ENCODE measurements around the gene ACAP2.

The ACAP2 gene

GRCh38 chr3:195394700-195395099 lies 48.1 kb downstream of the ACAP2 start:
- Histone ChIP-seq H3K27me3 (ENCODE audit: insufficient read depth, poor library complexity, severe bottlenecking) (no peaks in the 10 kb centered on the region), H3K4me3 (replicated peaks; ENCODE audit: insufficient read depth, low read length) (no peak overlapping the region), H3K27ac (replicated peaks) (no peak overlapping the region)
- no peak for TF ChIP-seq POLR2AphosphoS5 (IDR thresholded peaks at IDR 0.05; ENCODE audit: low read depth)
- no peak for TF ChIP-seq SPI1 (IDR thresholded peaks at IDR 0.05; ENCODE audit: borderline replicate concordance, low read depth)
- TF ChIP-seq GABPA (IDR thresholded peaks at IDR 0.05; ENCODE audit: low read depth), result no peak
- no peak for TF ChIP-seq REST (IDR thresholded peaks at IDR 0.05; ENCODE audit: insufficient replicate concordance, low read depth)
- TF ChIP-seq CTCF (IDR thresholded peaks at IDR 0.05; ENCODE audit: insufficient read depth, low read length), result no peak
- DNase-seq (ENCODE audit: low read depth in 1 of 2, low spot score in 1 of 2), result no peak

- no peak overlapping the region for H3K4me3 ChIP-seq (replicated peaks; ENCODE audit: insufficient read depth, low read length)
- TF ChIP-seq SPI1 (IDR thresholded peaks at IDR 0.05; ENCODE audit: borderline replicate concordance, low read depth) (no peak), GABPA (IDR thresholded peaks at IDR 0.05; ENCODE audit: low read depth) (no peak), CTCF (IDR thresholded peaks at IDR 0.05; ENCODE audit: insufficient read depth, low read length) (no peak), REST (IDR thresholded peaks at IDR 0.05; ENCODE audit: insufficient replicate concordance, low read depth) (no peak), POLR2AphosphoS5 (IDR thresholded peaks at IDR 0.05; ENCODE audit: low read depth) (no peak)
- no peak for DNase-seq (ENCODE audit: low read depth in 1 of 2, low spot score in 1 of 2)
- H3K27ac ChIP-seq (replicated peaks), result no peak overlapping the region
- no peaks in the 10 kb centered on the region for H3K27me3 ChIP-seq (ENCODE audit: insufficient read depth, poor library complexity, severe bottlenecking)
Observed at GRCh38 chr3:195394024-195394423, 48.8 kb downstream of the ACAP2 start.

- Histone ChIP-seq H3K27me3 (ENCODE audit: insufficient read depth, poor library complexity, severe bottlenecking) (no peaks in the 10 kb centered on the region), H3K4me3 (replicated peaks; ENCODE audit: insufficient read depth, low read length) (no peak overlapping the region), H3K27ac (replicated peaks) (no peak overlapping the region)
- TF ChIP-seq POLR2AphosphoS5 (IDR thresholded peaks at IDR 0.05; ENCODE audit: low read depth), result no peak
- TF ChIP-seq GABPA (IDR thresholded peaks at IDR 0.05; ENCODE audit: low read depth), result no peak
- no peak for DNase-seq (ENCODE audit: low read depth in 1 of 2, low spot score in 1 of 2)
Observed at GRCh38 chr3:195388380-195388779, 54.4 kb downstream of the ACAP2 start.

GRCh38 chr3:195386739-195387138 lies 56.1 kb downstream of the ACAP2 start:
- Histone ChIP-seq H3K27me3 (ENCODE audit: insufficient read depth, poor library complexity, severe bottlenecking) (no peaks in the 10 kb centered on the region), H3K4me3 (replicated peaks; ENCODE audit: insufficient read depth, low read length) (no peak overlapping the region), H3K27ac (replicated peaks) (no peak overlapping the region)
- no peak for DNase-seq (ENCODE audit: low read depth in 1 of 2, low spot score in 1 of 2)
- TF ChIP-seq SPI1 (IDR thresholded peaks at IDR 0.05; ENCODE audit: borderline replicate concordance, low read depth) (no peak), POLR2AphosphoS5 (IDR thresholded peaks at IDR 0.05; ENCODE audit: low read depth) (no peak), CTCF (IDR thresholded peaks at IDR 0.05; ENCODE audit: insufficient read depth, low read length) (no peak), GABPA (IDR thresholded peaks at IDR 0.05; ENCODE audit: low read depth) (no peak), REST (IDR thresholded peaks at IDR 0.05; ENCODE audit: insufficient replicate concordance, low read depth) (no peak)
